Activated effector memory CD4-positive, alpha-beta T cell treated with Interleukin-2 at 50 U/mL for 16 hours (primary cell): ENCODE measurements around the gene STON2.
"Not testable (repeated sequence)": the region's sequence is repeated elsewhere in the genome, so short reads cannot be mapped to it uniquely, and the experiment has no call there.

ENCODE experiments used
- DNase-seq: peaks from one replicate; pipeline ENCODE4 v3.0.0-alpha.2; 2020

STON2 gene

GRCh38 chr14:81382517-81383225 is 17.5 kb downstream of the STON2 start:
- no peak for DNase-seq

- not testable (repeated sequence) for DNase-seq
These were observed 20.1 kb downstream of the STON2 start for GRCh38 chr14:81380009-81380408.

GRCh38 chr14:81371802-81372201 is 28.3 kb downstream of the STON2 start:
- no peak for DNase-seq

GRCh38 chr14:81367563-81367962 is 32.6 kb downstream of the STON2 start:
- no peak for DNase-seq

- no peak for DNase-seq
These were observed 33.2 kb downstream of the STON2 start for GRCh38 chr14:81366884-81367283.

GRCh38 chr14:81366214-81366613 is 33.9 kb downstream of the STON2 start:
- no peak for DNase-seq

GRCh38 chr14:81363746-81364378 is 36.3 kb downstream of the STON2 start:
- DNase-seq = no peak

GRCh38 chr14:81353691-81354323 is 46.3 kb downstream of the STON2 start:
- DNase-seq = no peak

GRCh38 chr14:81352413-81352812 is 47.7 kb downstream of the STON2 start:
- no peak for DNase-seq

- no peak for DNase-seq
These were observed 48.9 kb downstream of the STON2 start for GRCh38 chr14:81351205-81351604.

GRCh38 chr14:81350344-81351130 is 49.6 kb downstream of the STON2 start:
- no peak for DNase-seq

GRCh38 chr14:81348061-81348460 is 52.1 kb downstream of the STON2 start:
- no peak for DNase-seq

GRCh38 chr14:81345781-81346180 is 54.3 kb downstream of the STON2 start:
- DNase-seq = no peak

- DNase-seq = no peak
These were observed 55.5 kb downstream of the STON2 start for GRCh38 chr14:81344481-81345160.

- no peak for DNase-seq
These were observed 56.4 kb downstream of the STON2 start for GRCh38 chr14:81343701-81344100.

GRCh38 chr14:81342850-81343580 is 57.1 kb downstream of the STON2 start:
- DNase-seq = no peak

- no peak for DNase-seq
These were observed 58.3 kb downstream of the STON2 start for GRCh38 chr14:81341781-81342180.

GRCh38 chr14:81341370-81341769 is 58.8 kb downstream of the STON2 start:
- DNase-seq = no peak

GRCh38 chr14:81340201-81340600 is 59.9 kb downstream of the STON2 start:
- DNase-seq = no peak

GRCh38 chr14:81337073-81337472 is 63.1 kb downstream of the STON2 start:
- DNase-seq = no peak

- no peak for DNase-seq
These were observed 64.1 kb downstream of the STON2 start for GRCh38 chr14:81336009-81336408.

- no peak for DNase-seq
These were observed 67.4 kb downstream of the STON2 start for GRCh38 chr14:81332725-81333124.
